ENCODE data around the gene CCDC167. TPM values are rescaled to one million over a fixed set of nuclear protein-coding genes. Genes with fewer than 3 reads are reported as not detected.

Gene CCDC167
- total RNA-seq, 1 experiment from 2014 or later = 27.8 TPM

DNA sequence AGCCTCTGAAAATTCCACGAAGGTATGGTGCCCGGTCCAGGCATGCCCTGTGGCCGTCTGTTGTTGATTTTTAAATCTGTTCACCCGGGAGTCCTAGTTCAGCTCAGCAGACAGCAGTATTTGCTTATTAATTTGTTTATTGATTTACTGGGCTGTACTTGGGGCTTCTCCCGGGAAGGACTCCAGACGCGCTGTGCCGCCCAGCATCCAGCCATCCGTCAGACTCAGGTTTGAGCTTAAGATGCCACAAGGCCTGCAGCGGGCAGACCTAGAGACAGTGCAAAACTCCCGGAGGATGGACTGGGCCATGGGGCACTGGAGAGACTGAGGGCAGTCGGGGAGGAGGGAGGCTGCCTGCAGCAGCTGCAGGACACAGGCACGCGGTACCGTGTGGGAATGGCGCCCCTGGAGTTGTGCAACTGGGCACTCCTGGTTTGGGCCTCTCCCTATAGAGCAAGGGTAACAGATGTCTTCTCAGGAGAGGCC lies 17.3 kb upstream of the CCDC167 start:
- CTCF ChIA-PET = no interaction called here
- no peak for TF ChIP-seq TCF7L2 (IDR thresholded peaks at IDR 0.05; ENCODE audit: borderline replicate concordance, extremely low read depth, insufficient read depth, insufficient read length)
- TF ChIP-seq SIN3A (IDR thresholded peaks at IDR 0.05; ENCODE audit: low read depth) = no peak
- no peak for TF ChIP-seq RAD21 (IDR thresholded peaks at IDR 0.05; ENCODE audit: low read depth)
- no peak for TF ChIP-seq ZFX (IDR thresholded peaks at IDR 0.05)
- no peak for TF ChIP-seq CEBPB (IDR thresholded peaks at IDR 0.05; ENCODE audit: low read depth)
- BruUV-seq (replicated peaks) = no TSS peak
- no peaks in the 10 kb centered on the region for H3K79me2 ChIP-seq (ENCODE audit: insufficient read depth, low read length)
- no peak overlapping the region for H3K27ac ChIP-seq (ENCODE audit: low read depth, low read length)
- no peak overlapping the region for H3K9ac ChIP-seq (ENCODE audit: low read length)
- RAD21 ChIA-PET (ENCODE audit: low non-redundant PET in 1 of 2, low total read pairs in 2 of 2, uncharacterized antibody in 2 of 2, unreplicated experiment in 2 of 2) = no interaction called here
- no peaks in the 10 kb centered on the region for H3K9me3 ChIP-seq (ENCODE audit: control insufficient read depth in 1 of 2, insufficient read depth in 1 of 2, low read depth in 1 of 2, low read length in 2 of 2)
- 0 out of 4 replicates have a peak, but pooled peaks cover 0 to 5% of the 10 kb centered on the region in 2 experiments for H3K4me1 ChIP-seq (ENCODE audit: control insufficient read depth in 1 of 2, insufficient read depth in 2 of 2, low read length in 2 of 2)
- H3K36me3 ChIP-seq (ENCODE audit: control insufficient read depth in 1 of 2, insufficient read depth in 2 of 2, low read length in 2 of 2) = no peaks in the 10 kb centered on the region
- no peaks in the 10 kb centered on the region for H3K27me3 ChIP-seq (ENCODE audit: insufficient read depth, low read length)
- ATAC-seq (no peak), DNase-seq (ENCODE audit: low read depth, low spot score) (no peak)
- intact Hi-C loops (cut with micrococcal nuclease) = no loop called here
- H4K20me1 ChIP-seq (ENCODE audit: insufficient read depth) = no peaks in the 10 kb centered on the region
- no peak overlapping the region for H3K4me3 ChIP-seq (replicated peaks in 1 of 2; ENCODE audit: low read depth in 1 of 2, low read length in 2 of 2)
- H3K4me2 ChIP-seq (ENCODE audit: low read length) = no peak overlapping the region
- POLR2A ChIA-PET = no interaction called here
- H2AFZ ChIP-seq (ENCODE audit: low read depth, low read length, poor library complexity, severe bottlenecking) = no peak overlapping the region
- H3K9me2 ChIP-seq (ENCODE audit: insufficient read depth) = no peaks in the 10 kb centered on the region

DNA sequence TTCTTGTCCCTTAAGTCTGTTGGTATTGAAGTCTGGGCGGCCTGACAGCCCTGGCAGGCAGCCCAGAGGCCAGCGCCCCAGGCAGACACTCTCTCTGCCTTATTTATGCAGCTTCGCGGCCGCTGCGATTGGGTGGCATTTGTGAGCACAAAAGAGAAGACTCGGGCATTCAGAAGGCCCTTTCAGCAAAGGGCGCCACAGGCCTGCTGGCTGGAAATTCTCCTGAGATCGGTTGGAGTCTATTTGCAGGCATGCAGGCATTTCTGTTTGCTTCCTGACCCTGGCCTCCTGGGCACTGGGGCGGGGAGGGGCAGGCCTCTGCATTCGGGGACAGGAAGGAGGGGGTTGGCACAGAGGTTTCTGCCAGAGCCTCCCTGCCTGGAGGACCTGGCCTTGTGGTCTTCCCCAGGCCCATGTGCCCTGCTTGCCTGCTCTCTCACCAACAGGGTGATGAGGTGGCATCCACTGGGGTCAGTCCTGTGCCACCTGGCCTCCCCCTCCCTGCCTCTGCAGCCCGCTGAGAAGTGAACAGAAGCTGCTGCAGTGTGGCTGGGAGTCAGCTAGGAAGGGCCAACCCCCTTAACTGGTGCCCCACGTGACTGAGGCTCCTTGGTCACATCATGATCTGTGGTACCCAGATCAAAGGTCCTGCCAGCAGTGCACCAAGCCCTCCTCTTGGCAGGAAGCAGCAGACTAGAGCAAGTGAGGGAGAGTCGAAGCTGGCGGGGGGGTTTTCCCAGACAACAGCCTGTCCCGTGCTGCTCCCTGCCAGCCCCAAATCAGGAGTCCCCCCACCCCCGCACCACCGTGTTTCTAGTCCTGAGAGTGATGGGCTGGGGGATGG lies 16.6 kb upstream of the CCDC167 start:
- H3K9me3 ChIP-seq (ENCODE audit: control insufficient read depth in 1 of 2, insufficient read depth in 1 of 2, low read depth in 1 of 2, low read length in 2 of 2) = no peaks in the 10 kb centered on the region
- no peaks in the 10 kb centered on the region for H3K27me3 ChIP-seq (ENCODE audit: insufficient read depth, low read length)
- RAD21 ChIA-PET (ENCODE audit: low non-redundant PET in 1 of 2, low total read pairs in 2 of 2, uncharacterized antibody in 2 of 2, unreplicated experiment in 2 of 2) = no interaction called here
- DNase-seq (ENCODE audit: low read depth, low spot score) (no peak), ATAC-seq (peak; percentile 30; the same call in 1 of the 2 replicates)
- no peaks in the 10 kb centered on the region for H3K36me3 ChIP-seq (ENCODE audit: control insufficient read depth in 1 of 2, insufficient read depth in 2 of 2, low read length in 2 of 2)
- no peak overlapping the region for H2AFZ ChIP-seq (ENCODE audit: low read depth, low read length, poor library complexity, severe bottlenecking)
- intact Hi-C loops (cut with micrococcal nuclease) = no loop called here
- no peaks in the 10 kb centered on the region for H4K20me1 ChIP-seq (ENCODE audit: insufficient read depth)
- no peak overlapping the region for H3K4me3 ChIP-seq (replicated peaks in 1 of 2; ENCODE audit: low read depth in 1 of 2, low read length in 2 of 2)
- H3K9me2 ChIP-seq (ENCODE audit: insufficient read depth) = no peaks in the 10 kb centered on the region
- CTCF ChIA-PET = no interaction called here
- H3K9ac ChIP-seq (ENCODE audit: low read length) = no peak overlapping the region
- no peaks in the 10 kb centered on the region for H3K79me2 ChIP-seq (ENCODE audit: insufficient read depth, low read length)
- H3K4me2 ChIP-seq (ENCODE audit: low read length) = no peak overlapping the region
- POLR2A ChIA-PET = no interaction called here
- 0 out of 4 replicates have a peak, but pooled peaks cover 0 to 5% of the 10 kb centered on the region in 2 experiments for H3K4me1 ChIP-seq (ENCODE audit: control insufficient read depth in 1 of 2, insufficient read depth in 2 of 2, low read length in 2 of 2)
- BruUV-seq (replicated peaks) = no TSS peak
- no peak overlapping the region for H3K27ac ChIP-seq (ENCODE audit: low read depth, low read length)
- TF ChIP-seq POLR2AphosphoS5 (IDR thresholded peaks at IDR 0.05; ENCODE audit: low read depth, low read length) (no peak), RAD21 (IDR thresholded peaks at IDR 0.05; ENCODE audit: low read depth) (no peak), EGR1 (IDR thresholded peaks at IDR 0.05; ENCODE audit: low read depth) (no peak), YY1 (IDR thresholded peaks at IDR 0.05; ENCODE audit: extremely low read depth, insufficient replicate concordance, low read depth, low read length) (no peak), SIN3A (IDR thresholded peaks at IDR 0.05; ENCODE audit: low read depth) (no peak), CEBPB (IDR thresholded peaks at IDR 0.05; ENCODE audit: low read depth) (no peak), SRF (IDR thresholded peaks at IDR 0.05; ENCODE audit: low read depth) (no peak), ZNF274 (IDR thresholded peaks at IDR 0.05; ENCODE audit: low read depth, low read length) (no peak), ZFX (IDR thresholded peaks at IDR 0.05) (no peak), EZH2 (IDR thresholded peaks at IDR 0.05) (no peak), CBX3 (IDR thresholded peaks at IDR 0.05; ENCODE audit: low read depth) (no peak), POLR2A (IDR thresholded peaks at IDR 0.05; ENCODE audit: borderline replicate concordance, extremely low read depth, insufficient read depth, insufficient read length) (no peak)
- TF ChIP-seq, protein P1, sequence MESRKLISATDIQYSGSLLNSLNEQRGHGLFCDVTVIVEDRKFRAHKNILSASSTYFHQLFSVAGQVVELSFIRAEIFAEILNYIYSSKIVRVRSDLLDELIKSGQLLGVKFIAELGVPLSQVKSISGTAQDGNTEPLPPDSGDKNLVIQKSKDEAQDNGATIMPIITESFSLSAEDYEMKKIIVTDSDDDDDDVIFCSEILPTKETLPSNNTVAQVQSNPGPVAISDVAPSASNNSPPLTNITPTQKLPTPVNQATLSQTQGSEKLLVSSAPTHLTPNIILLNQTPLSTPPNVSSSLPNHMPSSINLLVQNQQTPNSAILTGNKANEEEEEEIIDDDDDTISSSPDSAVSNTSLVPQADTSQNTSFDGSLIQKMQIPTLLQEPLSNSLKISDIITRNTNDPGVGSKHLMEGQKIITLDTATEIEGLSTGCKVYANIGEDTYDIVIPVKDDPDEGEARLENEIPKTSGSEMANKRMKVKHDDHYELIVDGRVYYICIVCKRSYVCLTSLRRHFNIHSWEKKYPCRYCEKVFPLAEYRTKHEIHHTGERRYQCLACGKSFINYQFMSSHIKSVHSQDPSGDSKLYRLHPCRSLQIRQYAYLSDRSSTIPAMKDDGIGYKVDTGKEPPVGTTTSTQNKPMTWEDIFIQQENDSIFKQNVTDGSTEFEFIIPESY (IDR thresholded peaks at IDR 0.05; ENCODE audit: extremely low read depth, insufficient replicate concordance, low read length) = no peak
- TF ChIP-seq, protein P2, sequence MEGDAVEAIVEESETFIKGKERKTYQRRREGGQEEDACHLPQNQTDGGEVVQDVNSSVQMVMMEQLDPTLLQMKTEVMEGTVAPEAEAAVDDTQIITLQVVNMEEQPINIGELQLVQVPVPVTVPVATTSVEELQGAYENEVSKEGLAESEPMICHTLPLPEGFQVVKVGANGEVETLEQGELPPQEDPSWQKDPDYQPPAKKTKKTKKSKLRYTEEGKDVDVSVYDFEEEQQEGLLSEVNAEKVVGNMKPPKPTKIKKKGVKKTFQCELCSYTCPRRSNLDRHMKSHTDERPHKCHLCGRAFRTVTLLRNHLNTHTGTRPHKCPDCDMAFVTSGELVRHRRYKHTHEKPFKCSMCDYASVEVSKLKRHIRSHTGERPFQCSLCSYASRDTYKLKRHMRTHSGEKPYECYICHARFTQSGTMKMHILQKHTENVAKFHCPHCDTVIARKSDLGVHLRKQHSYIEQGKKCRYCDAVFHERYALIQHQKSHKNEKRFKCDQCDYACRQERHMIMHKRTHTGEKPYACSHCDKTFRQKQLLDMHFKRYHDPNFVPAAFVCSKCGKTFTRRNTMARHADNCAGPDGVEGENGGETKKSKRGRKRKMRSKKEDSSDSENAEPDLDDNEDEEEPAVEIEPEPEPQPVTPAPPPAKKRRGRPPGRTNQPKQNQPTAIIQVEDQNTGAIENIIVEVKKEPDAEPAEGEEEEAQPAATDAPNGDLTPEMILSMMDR (IDR thresholded peaks at IDR 0.05 in 2 of 3, conservative IDR thresholded peaks at IDR 0.05 in 1 of 3; ENCODE audit: borderline replicate concordance in 1 of 3, insufficient read depth in 1 of 3, low read depth in 2 of 3, low read length in 2 of 3) = no peak
